Central memory CD4-positive, alpha-beta T cell (primary cell): ENCODE measurements around the gene KRTAP10-3.
"Not testable (repeated sequence)": the region's sequence is repeated elsewhere in the genome, so short reads cannot be mapped to it uniquely, and the experiment has no call there.

Experiments used
- DNase-seq: peaks from one replicate; pipeline ENCODE4 v3.0.0; 2022

Gene KRTAP10-3

DNA sequence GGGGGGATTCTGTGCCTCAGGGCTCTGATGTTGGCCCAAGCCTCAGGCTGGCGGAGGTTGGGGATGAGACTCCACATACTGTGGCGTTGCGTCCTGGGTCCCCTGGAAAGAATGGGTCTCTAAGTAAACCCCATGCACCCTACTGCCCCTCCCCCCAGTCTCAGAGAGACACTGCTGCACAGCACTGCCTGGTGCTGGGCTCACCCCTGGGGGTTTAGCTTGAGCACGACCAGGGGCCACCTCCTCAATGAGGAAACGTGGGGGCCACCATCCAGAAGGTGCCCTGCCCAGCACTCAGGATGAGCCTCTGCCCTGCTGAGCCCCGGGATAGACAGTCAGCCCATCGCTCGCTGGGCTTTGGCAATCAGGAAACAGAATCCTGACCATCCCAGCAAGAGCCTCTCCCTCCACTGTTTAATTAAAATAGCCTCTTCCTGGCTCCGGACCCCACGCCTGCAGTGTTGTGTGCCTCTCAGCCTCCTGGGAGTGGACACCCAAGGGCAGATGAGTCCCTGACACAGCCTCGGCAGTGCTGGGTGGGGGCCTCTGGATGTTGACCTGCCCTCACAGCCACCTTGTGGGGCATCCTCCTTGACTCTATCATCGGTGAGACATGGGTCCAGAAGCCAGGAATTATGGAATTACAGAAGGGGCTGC is 11.4 kb upstream of the KRTAP10-3 start:
- no peak for DNase-seq

DNA sequence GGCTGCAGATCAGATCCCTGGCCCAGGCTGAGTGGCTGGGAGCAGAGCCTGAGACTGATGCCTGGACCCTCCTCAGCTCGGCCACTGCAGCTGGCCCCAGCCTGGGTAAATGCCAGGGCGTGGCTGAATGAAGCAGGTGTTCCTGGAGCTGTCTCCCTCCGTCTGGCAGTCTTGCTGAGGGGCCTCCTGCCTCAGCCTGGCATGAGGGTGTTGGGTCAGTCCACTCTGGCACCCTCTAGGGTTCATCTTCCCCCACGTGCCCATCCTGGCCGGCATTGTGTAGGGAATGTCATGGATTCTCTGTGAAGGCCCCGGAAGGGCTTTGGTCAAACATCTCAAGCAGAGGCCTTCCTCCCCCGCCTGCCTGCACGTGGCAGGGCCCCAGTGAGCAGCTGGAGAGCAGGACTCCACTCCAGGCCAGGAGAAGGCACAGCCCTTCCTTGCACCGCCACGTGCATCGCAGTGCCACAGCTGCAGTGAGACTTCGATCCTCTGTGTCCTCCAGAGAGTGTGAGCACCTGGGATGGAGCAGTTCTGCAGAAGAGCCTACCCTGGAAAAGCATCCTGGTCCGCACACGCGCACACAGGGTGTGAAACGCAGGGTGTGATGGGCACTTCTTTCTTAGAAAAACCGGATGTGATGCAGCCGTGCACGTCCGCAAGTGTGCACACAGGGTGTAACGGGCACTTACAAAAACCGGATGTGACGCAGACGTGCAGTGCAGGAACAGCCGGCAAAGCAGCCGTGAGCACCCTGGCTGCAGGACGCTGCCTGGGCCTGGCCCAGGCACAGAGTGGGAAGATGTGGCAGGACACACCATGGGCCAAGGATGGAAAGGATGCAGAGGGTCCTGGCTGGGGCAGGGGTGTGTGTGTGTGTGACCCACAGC is 10.3 kb upstream of the KRTAP10-3 start:
- DNase-seq, result no peak

DNA sequence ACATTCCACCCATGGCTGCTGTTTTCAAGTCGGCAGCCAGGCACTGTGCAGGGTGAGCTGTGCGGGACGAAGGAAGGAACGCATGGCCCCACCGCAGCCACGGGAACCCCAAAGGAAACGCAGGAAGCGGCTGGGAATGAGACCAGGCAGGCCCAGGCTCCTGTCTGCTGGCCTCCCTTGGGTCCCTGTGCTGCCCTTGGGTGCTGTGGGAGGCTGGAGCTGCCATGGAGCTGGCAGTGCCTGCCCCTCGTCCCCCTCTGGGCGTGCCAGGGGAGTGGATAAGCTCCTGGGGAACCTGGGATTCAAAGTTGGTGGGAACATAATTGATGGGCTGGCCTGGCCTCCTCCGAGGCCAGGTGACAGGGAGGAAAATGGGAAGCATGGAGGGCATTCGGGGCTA is 9.7 kb upstream of the KRTAP10-3 start:
- no peak for DNase-seq

DNA sequence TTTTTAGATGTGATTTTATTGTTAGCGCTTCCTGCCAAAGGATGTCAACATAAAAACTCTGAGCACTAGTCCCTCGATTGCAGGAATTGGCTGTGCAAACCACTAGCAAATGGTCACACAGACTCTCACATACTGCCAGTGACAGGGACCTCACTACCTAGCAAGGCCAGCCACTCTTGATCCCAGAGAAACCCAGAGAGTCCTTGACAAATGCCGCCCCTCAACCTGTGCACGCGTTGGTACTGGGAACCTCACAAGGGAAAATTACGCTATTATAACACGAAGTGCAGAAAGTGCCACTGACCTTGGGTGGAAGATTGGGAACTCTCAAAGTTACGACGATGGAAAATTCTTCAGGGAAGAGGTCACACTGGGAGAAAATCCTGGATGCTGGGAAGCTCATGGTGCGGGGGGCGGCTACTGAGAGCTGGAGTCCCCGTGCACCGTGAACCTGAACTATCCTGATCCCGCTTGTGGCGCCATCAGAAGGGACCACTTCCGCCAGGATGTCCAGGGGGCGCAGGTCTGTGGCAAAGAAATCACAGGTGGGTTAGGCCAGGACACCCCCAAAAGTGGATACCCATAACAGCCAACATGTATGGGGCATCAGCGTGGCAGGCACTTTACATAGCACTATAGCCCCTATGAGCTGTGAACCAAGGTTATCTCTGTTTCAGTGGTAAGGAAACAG is 9.0 kb upstream of the KRTAP10-3 start:
- DNase-seq, result no peak

DNA sequence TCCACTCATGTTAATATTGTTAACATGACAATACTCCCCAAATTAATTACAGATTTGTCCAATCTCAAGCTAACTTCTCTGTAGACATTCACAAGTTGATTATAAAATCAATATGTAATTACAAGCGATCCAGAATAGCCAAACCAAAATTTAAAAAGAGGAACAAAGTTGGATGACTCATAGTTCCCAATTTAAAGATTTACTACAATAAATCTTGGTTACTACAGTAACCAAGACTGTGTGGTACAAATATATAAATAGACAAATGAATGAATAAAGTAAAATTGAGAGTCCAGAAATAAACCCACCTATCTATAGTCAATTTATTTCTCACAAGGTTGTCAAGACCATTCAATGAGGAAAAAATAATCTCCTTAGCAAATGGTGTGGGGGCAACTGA is 7.8 kb upstream of the KRTAP10-3 start:
- no peak for DNase-seq

DNA sequence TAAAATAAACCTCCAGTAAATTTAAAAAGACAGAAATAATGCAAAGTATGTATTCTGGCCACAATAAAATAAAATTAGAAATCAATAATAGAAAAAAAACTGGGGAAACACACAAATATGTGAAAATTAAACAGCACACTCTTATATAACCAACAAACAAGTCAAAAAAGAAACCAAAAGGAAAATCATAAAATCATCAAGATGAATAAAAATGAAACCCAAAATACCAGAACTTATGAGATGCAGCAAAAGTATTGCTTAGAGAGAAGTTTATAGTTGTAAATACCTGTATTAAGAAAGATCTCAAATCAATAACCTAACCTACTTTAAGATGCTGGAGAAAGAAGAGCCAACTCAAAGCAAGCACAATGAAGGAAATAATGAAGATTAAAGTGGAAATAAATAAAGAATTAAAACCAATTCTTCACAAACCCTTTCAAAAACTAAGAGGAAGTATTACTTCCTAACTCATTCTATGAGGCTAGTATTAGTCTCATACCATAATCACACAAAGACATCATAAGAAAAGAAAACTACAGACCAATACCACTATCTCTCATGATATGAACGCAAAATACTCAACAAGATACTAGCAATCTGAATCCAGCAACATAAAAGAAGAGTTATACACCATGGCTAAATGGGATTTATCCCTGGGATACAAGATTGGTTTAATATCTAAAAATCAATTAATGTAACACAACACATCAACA is 6.4 kb upstream of the KRTAP10-3 start:
- no peak for DNase-seq

DNA sequence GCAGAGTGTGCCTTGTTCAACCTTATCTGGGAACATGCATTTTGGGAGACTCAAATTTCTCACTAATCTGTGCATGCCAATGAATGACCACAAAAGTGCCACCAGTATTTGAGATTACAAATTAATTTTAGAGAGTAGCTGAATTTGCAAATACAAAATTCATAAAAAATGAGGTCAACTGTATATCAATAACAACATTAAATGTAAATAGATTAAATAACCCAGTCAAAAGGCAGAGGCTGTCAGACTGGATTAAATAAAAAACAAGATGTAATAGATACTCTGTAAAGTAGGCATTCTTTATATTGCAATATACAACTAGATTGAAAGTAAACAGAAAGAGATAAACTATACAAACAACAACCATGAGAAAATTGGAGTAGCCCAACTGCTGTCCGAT is 5.5 kb upstream of the KRTAP10-3 start:
- DNase-seq, result no peak

DNA sequence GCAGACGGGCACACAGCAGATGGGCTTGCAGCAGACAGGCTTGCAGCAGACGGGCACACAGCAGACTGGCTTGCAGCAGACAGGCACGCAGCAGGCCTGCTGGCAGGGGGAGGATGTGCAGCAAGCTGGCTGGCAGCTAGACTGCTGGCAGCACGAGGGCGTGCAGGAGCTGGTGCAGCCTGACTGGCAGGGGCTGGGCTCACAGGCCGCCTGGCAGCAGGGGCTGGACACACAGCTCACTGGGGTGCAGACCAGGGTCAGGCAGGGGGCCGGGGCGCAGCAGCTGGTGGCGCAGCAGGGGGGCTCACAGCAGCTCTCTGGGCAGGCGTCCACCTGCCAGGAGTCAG is 293 bp downstream of the KRTAP10-3 start:
- DNase-seq, result not testable (repeated sequence)

DNA sequence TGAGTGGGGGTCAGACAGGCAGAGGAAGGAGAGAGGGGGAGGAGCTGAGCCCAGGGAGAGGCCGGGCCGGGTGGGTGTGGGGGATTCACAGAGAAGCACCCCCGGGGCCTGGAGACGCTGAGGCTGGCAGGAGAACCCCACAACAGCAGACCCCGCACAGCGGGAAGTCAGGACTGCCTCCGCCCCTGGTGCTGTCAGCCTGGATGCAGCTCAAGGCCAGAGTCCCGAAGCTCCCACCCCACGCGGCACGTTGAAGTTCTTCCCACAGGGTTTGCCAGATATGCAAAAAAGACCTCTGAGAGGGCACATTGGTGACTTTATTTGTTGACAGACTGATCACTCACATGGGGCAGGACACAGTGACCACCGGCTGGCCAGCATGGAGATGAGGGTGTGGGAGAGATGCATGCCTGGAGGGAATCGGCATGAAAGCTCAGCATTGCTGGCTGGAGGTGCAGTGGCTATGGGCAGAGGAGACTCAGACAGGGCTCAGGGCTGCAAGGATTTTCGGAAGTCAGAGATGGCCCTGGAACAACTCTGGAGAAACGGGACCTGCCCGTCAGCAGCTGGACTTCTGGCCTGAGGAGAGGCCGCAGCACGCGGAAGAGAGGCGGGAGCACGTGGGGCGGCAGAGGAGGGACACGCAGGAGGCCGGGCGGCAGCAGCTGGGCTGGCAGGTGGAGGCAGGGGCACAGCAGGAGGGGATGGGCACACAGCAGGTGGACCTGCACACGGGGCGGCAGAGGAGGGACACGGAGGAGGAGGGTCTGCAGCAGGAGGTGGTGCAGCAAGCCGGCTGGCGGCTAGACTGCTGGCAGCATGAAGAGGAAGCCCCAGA is 885 bp downstream of the KRTAP10-3 start:
- DNase-seq, result no peak

DNA sequence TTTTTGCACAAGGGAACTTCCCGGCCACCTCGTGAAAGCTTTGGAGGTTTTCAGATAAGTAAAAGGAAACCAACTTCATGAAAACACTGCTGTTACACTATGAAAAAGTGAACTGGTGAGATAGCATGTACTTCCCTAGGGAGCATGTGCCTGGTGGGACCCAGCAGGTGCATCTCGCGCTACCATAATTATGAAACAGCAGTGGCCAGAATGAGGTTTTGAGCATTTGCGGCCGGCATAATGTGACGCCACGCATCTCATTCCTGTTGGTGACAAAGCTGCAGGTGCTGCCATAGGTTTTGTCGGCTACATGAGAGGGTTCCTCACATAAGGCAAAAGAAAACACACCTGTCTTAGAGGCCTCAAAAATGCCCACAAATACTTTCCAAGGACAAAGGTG is 1.7 kb downstream of the KRTAP10-3 start:
- no peak for DNase-seq

DNA sequence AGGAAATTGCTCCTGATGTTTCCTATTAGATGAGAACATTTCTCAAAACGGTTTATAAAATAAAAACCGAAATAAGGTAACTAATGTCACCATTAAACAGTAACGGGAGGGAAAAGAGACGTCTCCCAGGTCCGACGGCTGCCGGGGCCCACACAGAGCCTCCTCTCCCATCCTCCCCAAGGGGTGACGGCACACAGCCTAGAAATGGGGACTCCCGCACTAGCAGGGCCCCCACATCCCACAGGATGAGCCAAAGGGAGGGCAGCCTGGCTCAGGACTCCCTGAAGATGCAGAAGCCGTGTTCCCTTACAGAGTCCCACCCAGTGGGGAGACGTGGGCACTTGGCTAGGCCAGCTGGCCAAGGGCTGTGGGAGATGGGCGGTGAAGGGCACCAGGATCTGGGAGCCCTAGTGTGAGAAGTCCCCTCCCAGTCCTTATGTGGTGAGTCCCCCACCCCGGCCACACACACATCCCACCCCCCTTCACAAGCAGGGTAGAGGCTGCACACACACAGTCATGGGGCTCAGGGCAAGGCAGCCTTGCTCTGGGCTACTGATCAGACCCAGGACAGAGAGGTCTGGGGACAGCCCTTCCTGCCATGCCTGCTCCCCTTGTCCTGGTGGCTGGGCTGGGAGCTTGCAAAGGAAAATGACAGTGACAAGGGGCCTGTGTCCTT is 3.3 kb downstream of the KRTAP10-3 start:
- no peak for DNase-seq

DNA sequence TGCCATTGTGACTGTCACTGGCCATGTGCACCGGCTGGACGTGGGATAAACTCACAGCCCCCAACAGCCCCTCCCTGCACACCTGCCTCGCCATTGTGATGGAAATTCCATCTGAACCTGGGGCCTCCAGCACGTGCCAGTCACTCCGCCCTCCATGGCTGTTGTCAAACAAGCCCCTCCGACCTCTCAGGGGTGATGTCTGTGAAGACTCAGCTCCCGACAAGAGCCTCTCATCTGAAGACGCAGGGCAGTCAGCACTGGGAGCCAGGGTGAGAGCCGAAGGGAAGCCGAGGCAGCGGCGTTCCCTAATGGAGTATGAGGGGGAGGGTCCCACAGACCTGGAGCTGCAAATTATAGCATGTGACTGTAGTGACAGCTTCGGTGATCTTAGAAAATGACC is 5.9 kb downstream of the KRTAP10-3 start:
- DNase-seq, result no peak

DNA sequence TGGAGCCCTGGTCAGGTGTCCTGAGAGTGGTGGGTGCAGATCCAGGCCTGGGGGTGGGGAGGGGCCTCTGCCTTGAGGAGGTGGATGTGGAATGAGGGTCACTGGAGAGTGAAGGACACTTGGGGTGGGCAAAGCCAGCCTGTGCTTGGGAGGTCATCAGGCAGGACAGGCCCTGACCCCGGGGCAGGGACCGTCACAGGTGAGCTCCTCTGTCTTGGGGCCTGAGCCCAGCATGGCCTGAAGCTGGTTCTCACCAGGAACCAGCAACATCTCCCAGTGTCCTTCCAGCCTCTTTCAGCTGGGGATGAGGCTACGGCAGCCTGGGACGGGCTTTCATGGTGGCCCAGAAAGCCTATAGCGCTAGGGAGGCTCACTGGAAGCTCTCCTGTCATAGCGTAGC is 6.5 kb downstream of the KRTAP10-3 start:
- no peak for DNase-seq

DNA sequence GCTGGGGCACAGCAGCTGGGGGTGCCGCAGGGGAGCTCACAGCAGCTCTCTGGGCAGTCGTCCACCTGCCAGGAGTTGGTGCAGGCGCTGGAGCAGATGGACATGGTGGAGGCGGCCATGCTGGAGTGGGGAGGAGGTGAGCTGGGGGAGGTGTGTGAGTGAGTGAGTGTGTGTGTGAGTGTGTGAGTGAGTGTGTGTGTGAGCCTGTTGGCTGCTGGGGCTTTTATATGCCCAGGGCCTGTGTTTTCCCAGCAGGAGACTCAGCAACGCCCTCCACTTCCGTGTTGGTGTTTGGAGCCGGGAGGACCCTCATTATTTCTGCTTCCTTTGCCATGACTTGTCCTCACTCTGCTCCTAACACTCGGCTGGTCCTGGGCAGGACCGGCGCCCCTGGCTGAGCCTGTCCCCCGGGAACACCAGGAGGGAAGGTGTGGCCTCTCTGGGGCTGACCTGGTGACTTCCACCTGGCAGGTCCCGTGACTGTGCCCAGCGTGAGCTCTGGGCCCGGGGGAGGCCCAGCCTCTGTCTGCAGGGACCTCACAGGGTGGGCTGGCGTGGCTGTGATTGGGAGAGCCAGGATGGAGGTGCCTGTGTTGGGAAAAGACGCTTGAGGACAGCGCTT is 7.1 kb downstream of the KRTAP10-3 start, which contains the start of gene KRTAP10-2:
KRTAP10-2 (minus strand) TSS at position 166 of the 622 bp plus-strand sequence; CDS start at position 119, 47 bp downstream.
- DNase-seq, result no peak

DNA sequence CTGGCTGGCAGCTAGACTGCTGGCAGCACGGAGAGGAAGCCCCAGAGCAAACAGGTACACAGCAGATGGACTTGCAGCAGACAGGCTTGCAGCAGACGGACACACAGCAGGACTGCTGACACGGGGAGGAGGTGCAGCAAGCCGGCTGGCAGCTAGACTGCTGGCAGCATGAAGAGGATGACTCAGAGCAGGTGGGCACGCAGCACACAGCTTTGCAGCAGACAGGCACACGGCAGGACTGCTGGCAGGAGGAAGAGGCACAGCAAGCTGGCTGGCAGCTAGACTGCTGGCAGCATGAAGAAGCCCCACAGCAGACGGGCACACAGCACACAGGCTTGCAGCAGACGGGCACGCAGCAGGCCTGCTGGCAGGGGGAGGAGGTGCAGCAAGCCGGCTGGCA is 7.8 kb downstream of the KRTAP10-3 start:
- DNase-seq, result no peak

DNA sequence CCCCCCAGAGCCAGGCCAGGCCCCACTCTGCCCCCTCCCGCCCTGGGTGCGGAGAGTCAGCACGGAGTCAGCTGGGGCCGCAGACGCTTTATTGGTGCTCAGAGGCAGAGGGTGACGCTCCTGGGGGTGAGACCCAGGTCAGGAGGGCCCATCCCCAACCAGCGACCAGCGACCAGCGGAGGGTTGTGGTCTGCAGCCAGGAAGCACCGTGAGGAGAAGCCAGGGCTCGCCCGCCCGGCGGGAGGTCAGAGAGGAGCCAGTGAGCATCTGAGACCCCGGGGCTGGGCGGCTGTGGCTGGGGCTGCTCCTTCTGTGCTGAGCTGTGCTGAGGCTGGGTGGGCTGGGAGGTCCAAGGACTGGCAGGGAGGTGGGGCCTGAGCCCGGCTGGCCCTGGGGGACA is 8.3 kb downstream of the KRTAP10-3 start:
- DNase-seq, result not testable (repeated sequence)

DNA sequence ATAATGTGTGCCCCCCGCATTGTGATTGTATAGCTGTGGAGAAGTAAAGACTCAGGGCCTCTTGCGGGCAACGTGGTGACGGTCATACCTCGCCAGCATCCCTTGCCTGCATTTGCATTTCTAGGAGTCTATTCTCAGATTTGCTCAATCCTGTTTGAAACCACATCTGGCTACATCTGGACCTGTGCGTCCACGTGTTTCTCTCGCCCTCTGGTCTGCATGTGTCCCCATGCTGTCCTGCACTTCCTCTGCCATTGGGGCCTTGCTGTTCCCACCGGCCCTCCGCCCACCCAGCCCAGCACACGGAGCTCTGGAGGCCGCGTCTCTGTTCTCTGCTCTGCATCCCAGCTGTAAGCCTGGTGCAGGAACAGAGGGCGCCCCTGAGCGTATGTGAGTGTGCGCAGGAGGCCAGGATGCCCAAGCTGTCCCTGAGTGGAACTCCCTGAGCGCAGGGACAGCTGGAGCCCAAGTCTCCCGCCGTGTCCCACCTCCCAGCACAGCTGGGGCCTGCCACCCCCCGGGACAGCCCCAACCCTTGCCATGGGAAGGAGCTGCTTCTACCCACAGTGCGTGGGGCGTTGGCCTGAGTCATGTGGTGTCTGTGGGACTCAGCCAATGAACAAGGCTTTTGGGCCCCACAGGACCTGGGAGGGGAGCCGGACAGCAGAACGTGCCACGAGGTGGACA is 8.9 kb downstream of the KRTAP10-3 start:
- DNase-seq, result no peak

DNA sequence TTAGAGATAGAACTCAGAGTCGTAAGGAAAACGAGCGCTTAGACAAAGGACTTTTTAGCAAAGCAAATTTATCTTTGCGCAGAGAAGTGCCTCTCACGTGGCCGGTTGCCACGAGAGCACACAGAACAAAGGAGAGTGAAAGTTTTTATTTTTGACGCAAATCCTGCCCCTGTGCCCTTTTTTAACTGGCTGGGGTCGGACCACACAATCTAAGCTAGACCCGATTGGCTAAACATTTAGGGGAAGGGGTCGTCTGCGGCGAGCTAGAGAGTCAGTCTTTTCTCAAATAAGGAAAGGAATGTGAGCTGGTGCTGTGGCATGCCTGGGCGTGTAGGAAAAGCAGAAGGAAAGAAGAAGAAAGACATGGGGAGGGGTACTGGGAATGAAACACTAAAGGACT is 9.7 kb downstream of the KRTAP10-3 start:
- DNase-seq, result no peak

DNA sequence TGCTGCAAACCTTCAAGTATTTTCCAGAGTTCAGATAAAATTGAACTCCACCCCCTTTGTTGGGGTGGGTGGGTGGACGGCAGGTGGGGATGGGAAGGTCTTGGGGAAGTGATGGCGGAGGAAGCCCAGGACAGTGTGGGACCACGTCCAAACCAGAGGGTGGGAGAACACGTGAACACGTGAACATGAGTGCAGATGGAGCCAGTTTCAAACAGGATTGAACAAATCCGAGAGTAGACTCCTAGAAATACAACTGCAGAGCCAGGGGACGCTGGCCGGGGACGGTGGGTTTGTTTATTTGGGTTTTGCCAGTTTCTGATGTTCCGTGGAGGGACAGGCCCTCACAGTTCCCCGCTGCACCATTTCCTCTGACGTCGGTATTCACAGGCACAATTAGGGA is 10.2 kb downstream of the KRTAP10-3 start:
- no peak for DNase-seq

DNA sequence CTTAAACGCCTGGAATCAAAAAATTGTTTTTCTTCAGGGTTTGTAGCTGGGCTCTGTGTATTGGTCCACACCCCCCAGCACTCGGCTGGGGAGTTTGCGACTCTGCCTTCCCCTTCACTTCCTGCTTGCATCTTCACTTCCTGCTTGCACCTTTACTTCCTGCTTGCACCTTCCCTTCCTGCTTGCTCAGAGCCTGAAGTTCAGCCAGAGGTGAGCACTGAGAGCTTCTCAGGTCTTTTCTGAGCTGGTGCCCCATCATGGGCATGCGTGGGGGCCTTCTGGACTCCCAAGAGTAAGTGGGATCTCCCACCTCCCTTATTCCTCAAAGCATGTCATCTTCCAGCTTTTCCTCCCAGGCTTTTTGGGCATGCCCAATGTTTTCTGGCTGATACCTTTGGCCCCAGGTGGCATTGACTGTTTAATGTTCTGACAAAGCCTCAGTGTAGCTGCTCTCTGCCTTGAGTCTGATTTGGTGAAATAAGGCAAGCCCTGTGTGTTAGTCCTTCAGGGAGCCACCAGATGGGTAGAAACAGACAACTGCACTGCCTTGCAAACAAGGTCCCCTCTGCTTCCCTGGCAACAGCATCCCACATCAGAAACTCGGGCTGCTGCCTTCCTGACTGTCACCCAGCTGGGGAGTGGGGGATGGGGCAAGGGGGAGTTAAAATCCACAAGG is 10.8 kb downstream of the KRTAP10-3 start:
- DNase-seq, result peak; percentile 48
